ENCODE measurements around the gene ROBO1.

DNA sequence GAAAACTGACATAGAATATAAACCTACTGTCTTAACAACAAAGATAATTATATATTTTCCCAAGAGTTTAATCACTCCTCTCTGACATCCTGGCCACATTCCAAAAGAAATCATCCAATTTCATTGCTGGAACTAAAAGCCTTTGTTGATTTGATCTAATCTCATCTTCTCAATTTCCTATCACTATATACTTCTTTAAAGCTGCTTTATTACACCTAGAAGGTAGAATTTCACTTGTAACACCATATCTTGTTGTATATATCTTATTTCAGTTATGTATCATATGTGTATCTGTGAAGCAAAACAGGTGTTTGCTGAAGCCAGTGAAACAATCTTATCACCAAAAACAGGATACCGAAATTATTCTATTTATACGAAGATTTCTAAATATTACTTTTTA lies 740.2 kb downstream of the ROBO1 start:
- no peak for TF ChIP-seq POLR2A (IDR thresholded peaks at IDR 0.05)
- TF ChIP-seq, protein P1, sequence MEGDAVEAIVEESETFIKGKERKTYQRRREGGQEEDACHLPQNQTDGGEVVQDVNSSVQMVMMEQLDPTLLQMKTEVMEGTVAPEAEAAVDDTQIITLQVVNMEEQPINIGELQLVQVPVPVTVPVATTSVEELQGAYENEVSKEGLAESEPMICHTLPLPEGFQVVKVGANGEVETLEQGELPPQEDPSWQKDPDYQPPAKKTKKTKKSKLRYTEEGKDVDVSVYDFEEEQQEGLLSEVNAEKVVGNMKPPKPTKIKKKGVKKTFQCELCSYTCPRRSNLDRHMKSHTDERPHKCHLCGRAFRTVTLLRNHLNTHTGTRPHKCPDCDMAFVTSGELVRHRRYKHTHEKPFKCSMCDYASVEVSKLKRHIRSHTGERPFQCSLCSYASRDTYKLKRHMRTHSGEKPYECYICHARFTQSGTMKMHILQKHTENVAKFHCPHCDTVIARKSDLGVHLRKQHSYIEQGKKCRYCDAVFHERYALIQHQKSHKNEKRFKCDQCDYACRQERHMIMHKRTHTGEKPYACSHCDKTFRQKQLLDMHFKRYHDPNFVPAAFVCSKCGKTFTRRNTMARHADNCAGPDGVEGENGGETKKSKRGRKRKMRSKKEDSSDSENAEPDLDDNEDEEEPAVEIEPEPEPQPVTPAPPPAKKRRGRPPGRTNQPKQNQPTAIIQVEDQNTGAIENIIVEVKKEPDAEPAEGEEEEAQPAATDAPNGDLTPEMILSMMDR (IDR thresholded peaks at IDR 0.05) = no peak
